GM21360 (cell line): ENCODE data around the gene PPP2R1B.

Experiments used
- ATAC-seq: cut with Tn5 transposase; IDR thresholded peaks from one replicate; pipeline ENCODE4 v1.9.1; 2021; ENCODE audit warnings: mild to moderate bottlenecking, moderate library complexity; ENCODE audit not compliant: unreplicated experiment

PPP2R1B gene

GRCh38 chr11:111765984-111766833 lies at the start of gene PPP2R1B:
PPP2R1B (minus strand) TSS chr11:111766389; CDS start chr11:111766361, 28 bp downstream.
- peak; percentile 87 for ATAC-seq

DNA sequence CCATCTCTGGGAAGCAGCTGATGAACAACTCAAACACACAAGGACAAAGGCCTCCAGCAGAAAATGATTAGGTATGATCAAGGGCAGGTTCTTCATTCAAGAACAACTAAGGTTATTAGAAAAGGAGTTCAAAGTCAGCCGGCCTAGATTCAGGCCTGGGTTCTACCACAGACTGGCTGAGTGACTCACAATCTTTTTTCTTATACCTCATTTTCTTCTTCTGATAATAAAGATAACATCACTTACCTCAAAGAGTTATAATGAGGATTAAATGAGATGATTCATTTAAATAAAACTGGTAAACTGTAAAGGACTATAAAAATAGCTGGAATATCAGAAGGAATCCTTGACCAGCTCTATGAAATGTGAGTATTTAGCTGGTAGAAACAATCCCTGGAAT lies 49.3 kb upstream of the PPP2R1B start:
- ATAC-seq, result no peak

DNA sequence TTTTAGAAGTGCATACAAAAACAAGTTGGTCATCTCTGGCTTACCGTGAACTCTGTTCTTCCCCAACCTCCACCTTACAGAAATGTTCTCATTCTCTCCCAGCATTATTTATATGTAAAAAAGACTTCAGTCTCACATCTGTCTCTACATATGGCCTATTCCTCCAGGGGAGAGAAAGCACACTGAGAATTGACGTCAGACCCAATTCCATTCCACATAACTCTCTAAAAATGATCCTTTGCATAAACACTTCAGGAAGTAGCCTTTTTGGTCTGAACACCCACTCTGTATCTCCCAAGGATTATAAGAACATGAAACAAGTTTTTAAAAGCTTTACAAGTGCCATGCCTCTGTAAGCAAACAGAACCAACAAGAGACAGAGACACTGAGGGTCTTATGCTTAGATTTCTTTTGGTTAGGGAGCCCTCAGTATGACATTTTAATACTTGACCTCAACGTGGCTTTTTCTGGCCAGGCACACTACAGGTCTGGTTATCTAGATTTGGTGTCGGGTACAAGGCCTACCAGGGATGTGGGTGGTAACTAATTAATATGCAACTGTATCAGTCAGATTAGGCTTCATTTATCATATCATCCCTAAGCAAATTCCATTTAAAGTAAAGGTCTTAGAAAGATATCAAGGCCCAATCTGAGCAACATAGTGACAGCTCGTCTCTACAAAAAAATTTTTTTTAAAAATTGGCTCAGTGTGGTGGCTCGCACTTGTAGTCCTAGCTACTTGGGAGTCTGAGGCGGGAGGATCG lies 48.5 kb upstream of the PPP2R1B start:
- ATAC-seq, result no peak

DNA sequence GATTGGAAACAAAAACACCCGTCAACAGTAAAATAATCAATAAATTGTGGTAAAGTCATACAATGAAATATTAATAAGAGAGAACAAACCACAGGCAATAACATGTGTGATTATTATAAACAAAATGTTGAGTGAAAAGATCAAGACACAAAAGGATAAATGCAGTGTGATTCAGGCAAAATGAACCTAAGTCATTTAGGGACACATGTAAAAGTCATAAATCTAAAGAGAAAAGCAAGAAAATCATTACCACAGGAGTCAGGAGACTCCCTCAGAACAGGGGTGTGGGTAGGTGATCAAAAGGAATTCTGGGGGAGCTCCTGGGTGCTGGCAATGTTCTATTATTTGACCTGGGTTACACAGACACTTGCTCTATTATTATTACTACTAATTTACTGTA lies 47.9 kb upstream of the PPP2R1B start:
- ATAC-seq, result no peak

DNA sequence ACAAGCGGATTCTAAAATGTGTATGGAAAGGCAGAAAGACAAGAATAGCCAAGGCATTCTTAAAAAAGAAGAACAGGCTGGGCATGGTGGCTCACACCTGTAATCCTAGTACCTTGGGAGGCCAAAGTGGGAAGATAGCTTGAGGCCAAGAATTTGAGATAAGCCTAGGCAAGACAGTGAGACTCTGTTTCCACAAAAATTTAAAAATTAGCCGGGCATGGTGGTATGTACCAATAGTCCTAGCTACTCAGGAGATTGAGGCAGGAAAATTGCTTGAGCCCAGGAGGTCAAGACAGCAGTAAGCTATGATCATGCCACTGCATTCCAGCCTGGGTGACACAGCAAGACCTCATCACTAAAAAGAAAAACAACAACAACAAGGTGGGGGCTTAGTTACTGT lies 46.0 kb upstream of the PPP2R1B start:
- no peak for ATAC-seq

DNA sequence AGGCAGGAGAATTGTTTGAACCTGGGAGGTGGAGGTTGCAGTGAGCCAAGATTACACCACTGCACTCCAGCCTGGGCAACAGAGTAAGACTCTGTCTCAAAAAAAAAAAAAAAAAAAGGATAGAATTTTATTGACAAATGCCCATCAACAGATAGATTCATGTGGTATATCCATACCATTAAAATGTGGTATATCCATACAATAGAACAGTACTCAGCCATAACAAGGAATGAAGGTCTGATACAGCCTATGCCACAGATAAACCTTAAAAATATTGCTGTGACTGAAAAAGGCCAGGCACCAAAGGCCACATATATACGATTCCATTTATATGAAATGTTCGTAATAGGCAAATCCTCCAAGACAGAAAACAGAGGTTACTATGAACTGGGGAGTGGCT lies 45.3 kb upstream of the PPP2R1B start:
- ATAC-seq, result no peak

- ATAC-seq, result no peak
These were observed 42.6 kb upstream of the PPP2R1B start for GRCh38 chr11:111808834-111809233.

DNA sequence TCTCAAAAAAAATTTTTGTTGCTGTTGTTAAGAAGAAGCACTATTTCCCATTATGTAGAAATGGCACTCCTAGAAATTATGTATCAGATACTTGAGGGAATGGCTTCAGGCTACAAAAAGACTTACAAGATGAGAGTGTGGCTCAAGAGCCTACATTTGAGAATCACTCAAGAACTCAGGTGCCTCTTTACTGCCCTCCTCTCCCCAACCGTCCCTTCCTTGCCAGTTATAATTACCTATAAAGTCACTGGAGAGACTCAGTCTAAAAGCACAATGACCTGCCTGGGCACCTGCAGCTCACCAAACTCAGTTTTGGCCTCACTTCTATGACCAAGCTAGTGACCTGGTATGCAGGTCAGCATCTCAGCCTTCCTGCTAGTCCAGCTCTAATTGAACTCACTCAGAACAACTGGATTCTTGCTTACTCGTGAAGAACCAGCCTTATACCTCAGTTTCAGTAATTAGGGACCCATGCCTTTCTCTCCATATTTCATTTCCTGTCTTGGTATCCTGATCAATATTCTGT lies 41.9 kb upstream of the PPP2R1B start:
- ATAC-seq, result no peak

- ATAC-seq, result no peak
These were observed 40.9 kb upstream of the PPP2R1B start for GRCh38 chr11:111807076-111807475.

- no peak for ATAC-seq
These were observed 34.9 kb upstream of the PPP2R1B start for GRCh38 chr11:111801135-111801534.

- no peak for ATAC-seq
These were observed 32.1 kb upstream of the PPP2R1B start for GRCh38 chr11:111798279-111798678.

- peak; percentile 55 for ATAC-seq
These were observed 31.0 kb upstream of the PPP2R1B start for GRCh38 chr11:111797145-111797581.

- no peak for ATAC-seq
These were observed 30.5 kb upstream of the PPP2R1B start for GRCh38 chr11:111796696-111797095.

GRCh38 chr11:111795334-111795985 lies 29.3 kb upstream of the PPP2R1B start:
- no peak for ATAC-seq

GRCh38 chr11:111793863-111794262 lies 27.7 kb upstream of the PPP2R1B start:
- ATAC-seq, result no peak

GRCh38 chr11:111792955-111793500 lies 26.8 kb upstream of the PPP2R1B start:
- no peak for ATAC-seq

- ATAC-seq, result no peak
These were observed 26.1 kb upstream of the PPP2R1B start for GRCh38 chr11:111792314-111792713.

- no peak for ATAC-seq
These were observed 22.3 kb upstream of the PPP2R1B start for GRCh38 chr11:111788464-111788863.

DNA sequence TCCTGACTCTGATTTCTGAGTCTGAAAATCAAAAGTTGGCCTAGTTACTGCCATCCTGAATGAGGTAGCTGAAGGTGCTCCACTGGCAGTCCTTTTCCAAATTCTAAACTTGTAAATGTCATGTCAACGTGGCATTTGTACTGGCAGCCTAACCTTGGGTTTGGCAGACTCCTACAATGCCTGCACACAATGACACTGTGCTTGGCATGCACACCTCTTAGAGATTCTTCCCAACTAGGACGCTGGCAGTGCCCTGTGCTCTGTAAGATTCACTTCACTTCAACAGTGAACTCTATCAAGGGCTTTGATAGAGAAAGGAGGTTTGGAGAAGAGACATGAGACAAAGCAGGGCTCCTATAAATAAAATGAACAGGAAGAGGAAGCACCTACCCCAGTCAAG lies 21.9 kb upstream of the PPP2R1B start:
- no peak for ATAC-seq

DNA sequence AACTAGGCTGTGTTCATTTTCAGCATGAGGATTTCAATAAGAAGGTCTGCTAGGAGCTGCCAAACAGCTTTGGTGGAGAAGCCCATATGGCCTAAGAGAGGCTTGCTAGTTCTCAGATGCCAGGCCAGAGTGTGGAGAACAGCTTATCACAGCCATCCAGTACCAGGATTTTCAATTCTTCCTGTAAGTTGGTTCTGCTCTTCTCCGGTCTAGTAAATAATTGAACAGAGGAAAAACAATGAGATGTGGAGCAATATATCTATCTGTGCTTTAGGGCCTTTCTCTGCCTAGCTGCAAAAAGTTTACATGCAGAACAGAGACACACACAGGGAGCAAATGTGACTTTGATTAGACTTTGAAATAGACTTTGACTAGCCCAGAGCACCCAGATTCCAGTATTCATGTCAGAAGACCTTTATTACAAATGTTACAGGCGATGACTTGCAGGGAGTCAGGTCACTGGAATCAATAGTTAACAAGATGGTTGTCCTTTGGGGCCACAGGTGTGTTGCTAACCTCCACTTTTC lies 19.8 kb upstream of the PPP2R1B start:
- no peak for ATAC-seq

GRCh38 chr11:111785076-111785475 lies 18.9 kb upstream of the PPP2R1B start:
- ATAC-seq, result no peak
